GM13977 (cell line): ENCODE data around the gene DEFB116.
A peak's percentile ranks its signal among the peaks of the same experiment; 100 is the strongest.

Source experiments
- DNase-seq: peaks from one replicate; pipeline ENCODE4 v3.0.0; 2012; ENCODE audit warnings: low spot score
- in situ Hi-C: fragments of 300-500 bp; cut with MboI; formaldehyde crosslinking; loops from one replicate; pipeline ENCODE4 v1.12.0; 2022; ENCODE audit warnings: low sequenced_read_pairs, low pct_unique_long_range_greater_than_20kb, mixed read lengths, inconsistent platforms; ENCODE audit not compliant: unreplicated experiment
- TF ChIP-seq, protein P1 (sequence below): IDR thresholded peaks from 2 replicates; pipeline ENCODE4 v1.5.1; 2012; ENCODE audit warnings: mild to moderate bottlenecking, control low read depth; ENCODE audit not compliant: insufficient read depth; ENCODE audit errors: extremely low read depth, missing control alignments

The DEFB116 gene

DNA sequence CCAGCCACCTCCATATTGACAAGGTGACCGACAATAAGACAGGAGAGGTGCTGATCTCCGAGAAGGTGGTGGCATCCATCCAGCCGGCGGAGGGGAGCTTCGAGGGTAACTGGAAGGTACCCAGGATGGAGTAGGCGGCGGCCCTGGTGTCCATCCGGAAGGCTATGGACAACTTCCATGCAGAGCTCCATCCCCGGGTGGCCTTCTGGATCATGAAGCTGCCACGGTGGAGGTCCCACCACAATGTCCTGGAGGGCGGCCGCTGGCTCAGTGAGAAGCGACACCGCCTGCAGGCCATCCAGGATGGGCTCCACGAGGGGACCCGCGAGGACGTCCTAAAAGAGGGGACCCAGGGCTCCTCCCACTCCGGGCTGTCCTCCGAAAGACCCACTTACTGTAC lies 33.9 kb downstream of the DEFB116 start:
- DNase-seq = no peak
- TF ChIP-seq, protein P1, sequence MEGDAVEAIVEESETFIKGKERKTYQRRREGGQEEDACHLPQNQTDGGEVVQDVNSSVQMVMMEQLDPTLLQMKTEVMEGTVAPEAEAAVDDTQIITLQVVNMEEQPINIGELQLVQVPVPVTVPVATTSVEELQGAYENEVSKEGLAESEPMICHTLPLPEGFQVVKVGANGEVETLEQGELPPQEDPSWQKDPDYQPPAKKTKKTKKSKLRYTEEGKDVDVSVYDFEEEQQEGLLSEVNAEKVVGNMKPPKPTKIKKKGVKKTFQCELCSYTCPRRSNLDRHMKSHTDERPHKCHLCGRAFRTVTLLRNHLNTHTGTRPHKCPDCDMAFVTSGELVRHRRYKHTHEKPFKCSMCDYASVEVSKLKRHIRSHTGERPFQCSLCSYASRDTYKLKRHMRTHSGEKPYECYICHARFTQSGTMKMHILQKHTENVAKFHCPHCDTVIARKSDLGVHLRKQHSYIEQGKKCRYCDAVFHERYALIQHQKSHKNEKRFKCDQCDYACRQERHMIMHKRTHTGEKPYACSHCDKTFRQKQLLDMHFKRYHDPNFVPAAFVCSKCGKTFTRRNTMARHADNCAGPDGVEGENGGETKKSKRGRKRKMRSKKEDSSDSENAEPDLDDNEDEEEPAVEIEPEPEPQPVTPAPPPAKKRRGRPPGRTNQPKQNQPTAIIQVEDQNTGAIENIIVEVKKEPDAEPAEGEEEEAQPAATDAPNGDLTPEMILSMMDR = no peak
- in situ Hi-C loops = no loop called here

DNA sequence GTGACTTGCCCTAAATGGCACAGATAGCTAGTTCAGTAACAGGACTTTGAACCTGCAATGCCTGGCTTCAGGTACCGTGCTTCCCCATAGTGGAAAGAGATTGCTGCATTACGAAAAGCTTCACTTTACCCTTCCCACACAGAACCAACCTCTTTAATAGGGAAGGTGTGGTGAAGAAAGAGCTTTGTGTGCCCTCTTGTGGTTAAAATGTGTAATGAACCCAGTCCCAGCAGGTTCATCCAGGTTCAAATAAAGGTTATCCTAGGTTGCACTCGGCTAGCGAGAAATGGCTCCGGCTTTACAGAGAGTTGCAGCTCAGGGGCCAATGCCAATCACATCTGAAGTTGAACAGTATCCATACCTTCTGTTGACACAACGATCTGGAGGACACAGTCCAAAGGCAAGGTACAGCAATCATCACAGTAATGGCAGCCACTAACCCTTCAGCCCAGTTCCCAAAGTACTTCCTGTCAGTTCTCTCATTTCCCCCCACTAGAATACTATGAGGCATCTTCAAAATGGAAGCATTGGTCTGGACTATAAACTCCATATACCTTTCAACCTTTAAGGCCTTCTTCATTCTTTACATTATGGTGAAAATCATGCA lies 48.0 kb downstream of the DEFB116 start:
- DNase-seq = no peak
- in situ Hi-C loops = no loop called here
- TF ChIP-seq, protein P1 = peak; percentile 56

DNA sequence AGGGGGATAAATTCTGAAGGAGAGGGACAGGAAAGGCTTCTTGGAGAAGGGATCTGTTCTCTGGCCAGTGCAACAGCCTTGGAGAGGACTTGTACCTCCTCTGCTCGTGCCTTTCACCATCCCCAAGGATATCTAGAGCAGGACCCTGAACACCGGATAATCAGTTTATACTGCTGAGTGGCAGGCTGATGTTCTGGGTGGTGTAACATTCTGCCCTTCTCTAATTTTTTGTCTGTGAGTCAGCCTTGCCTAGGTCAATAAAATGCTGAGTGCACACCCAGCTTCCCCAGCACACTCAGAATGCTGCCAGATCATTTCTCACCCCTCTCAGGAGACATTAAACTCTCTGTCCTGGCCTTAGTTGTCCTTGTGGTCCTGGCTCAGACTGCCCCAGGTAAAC lies 51.0 kb downstream of the DEFB116 start, which contains the start of gene DEFB115:
DEFB115 (plus strand) TSS at position 301 of the 400 bp plus-strand sequence; CDS start at position 301, 0 bp downstream.
- DNase-seq = no peak
- TF ChIP-seq, protein P1 = no peak
- in situ Hi-C loops = no loop called here

DNA sequence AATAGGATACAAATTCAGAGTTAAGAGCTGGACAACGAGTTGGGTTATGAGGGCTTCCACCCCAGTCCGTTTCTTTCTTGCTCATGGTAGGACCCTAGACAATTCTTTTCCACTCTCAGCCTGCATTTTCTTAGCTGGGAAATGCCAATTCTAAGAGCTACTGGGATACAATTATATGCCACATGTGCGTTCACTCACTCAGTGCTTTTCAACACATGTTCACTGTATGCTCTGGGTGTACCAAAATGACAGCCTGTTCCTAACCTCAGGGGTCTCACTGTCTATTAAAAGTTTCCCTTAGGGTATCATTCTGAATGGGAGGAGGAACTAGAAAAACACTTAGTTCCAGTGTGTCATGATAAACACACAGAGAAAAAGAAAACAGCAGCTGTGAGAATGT lies 51.4 kb downstream of the DEFB116 start:
- in situ Hi-C loops = no loop called here
- DNase-seq = no peak
- TF ChIP-seq, protein P1 = no peak
